ENCODE measurements around the gene COPS2.

- no peak for TF ChIP-seq CTCF (IDR thresholded peaks at IDR 0.05)
- TF ChIP-seq POLR2A (IDR thresholded peaks at IDR 0.05; ENCODE audit: low read depth): no peak
- no peak for TF ChIP-seq POLR2AphosphoS5 (IDR thresholded peaks at IDR 0.05)
- TF ChIP-seq EP300 (IDR thresholded peaks at IDR 0.05): no peak
Measured at GRCh38 chr15:49137861-49138260, 17.5 kb downstream of the COPS2 start.
